ENCODE measurements around the gene LCORL. TPM values are rescaled to one million over a fixed set of nuclear protein-coding genes. Genes with fewer than 3 reads are reported as not detected.

LCORL gene
- total and polyA plus RNA-seq, 9 of the 15 experiments (the other 6 are each of a cell fraction or from before 2014, with no cell fraction given), result 3.1 to 24.5 (median 11.1) TPM

DNA sequence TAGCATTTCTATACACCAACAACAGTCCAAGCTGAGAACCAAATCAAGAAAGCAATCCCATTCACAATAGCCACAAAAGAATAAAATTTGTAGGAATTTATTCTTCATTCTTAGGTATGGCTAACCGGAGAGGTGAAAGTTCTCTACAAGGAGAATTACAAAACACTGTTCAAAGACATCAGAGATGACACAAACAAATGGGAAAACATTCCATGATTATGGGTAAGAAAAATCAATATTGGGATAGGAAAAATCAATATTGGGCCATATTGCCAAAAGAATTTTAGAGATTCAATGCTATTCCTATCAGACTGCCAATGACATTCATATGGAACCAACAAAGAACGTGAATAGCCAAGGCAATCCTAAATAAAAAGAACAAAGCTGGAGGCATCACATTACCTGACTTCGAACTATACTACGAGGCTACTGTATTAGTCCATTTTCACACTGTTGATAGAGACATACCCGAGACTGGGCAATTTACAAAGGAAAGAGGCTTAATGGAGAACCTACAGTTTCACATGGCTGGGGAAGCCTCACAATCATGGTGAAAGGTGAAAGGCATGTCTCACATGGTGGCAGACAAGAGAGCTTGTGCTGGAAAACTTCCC, 161.7 kb downstream of the LCORL start (continued):
- TF ChIP-seq, protein P1, sequence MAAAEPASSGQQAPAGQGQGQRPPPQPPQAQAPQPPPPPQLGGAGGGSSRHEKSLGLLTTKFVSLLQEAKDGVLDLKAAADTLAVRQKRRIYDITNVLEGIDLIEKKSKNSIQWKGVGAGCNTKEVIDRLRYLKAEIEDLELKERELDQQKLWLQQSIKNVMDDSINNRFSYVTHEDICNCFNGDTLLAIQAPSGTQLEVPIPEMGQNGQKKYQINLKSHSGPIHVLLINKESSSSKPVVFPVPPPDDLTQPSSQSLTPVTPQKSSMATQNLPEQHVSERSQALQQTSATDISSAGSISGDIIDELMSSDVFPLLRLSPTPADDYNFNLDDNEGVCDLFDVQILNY (CRISPR knock-in tag; IDR thresholded peaks at IDR 0.05), result no peak
- no peak for TF ChIP-seq HDAC2 (IDR thresholded peaks at IDR 0.05)

DNA sequence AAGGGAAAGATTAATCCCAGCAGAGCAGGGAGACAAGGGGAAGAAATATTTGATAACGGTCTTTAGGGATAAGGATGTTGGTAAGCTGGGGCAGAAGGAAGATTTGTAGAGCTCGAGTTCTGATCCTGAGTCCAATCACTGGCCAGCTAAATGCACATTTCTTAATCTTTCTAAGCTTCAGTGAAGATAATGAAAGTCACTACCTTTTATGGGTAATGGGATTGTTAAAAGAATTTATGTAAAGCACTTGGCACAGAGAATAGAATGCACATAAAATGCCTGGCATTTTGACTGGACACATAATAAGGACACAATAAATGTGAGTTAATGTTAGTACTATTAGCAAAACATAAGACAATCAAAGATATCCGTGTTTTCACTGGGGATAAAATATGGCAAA, 167.5 kb downstream of the LCORL start:
- H3K79me2 ChIP-seq (ENCODE audit: control insufficient read depth, insufficient read depth, low read length), result no peaks in the 10 kb centered on the region
- no peaks in the 10 kb centered on the region for H3K4me1 ChIP-seq (replicated peaks in 1 of 2; ENCODE audit: control insufficient read depth in 2 of 2, insufficient read depth in 2 of 2, low read length in 2 of 2)
- no peak overlapping the region for H3K27ac ChIP-seq (ENCODE audit: extremely low read depth, low read depth, low read length)
- no peak overlapping the region for H3K9ac ChIP-seq (ENCODE audit: insufficient read depth in 1 of 2, low read depth in 2 of 2, low read length in 2 of 2)
- no peaks in the 10 kb centered on the region for H3K9me3 ChIP-seq (replicated peaks; ENCODE audit: control insufficient read depth, insufficient read depth, low read depth, low read length)
- FAIRE-seq, result no peak
- ATAC-seq, result no peak
- WGBS (ENCODE audit: insufficient coverage, low coverage, missing lambda C conversion rate), result 37% methylated on average over 3 of the region's 3 CpGs
- H3K27me3 ChIP-seq (ENCODE audit: control insufficient read depth in 2 of 2, insufficient read depth in 2 of 2, low read length in 2 of 2), result no peaks in the 10 kb centered on the region
- no peaks in the 10 kb centered on the region for H3K9me1 ChIP-seq (ENCODE audit: control insufficient read depth, insufficient read depth, low read length)
- H3K4me2 ChIP-seq (ENCODE audit: insufficient read depth, low read length), result no peak overlapping the region
- no peaks in the 10 kb centered on the region for H4K20me1 ChIP-seq (replicated peaks; ENCODE audit: control insufficient read depth, insufficient read depth, low read length)
- no peak overlapping the region for H2AFZ ChIP-seq (ENCODE audit: low read depth, low read length)
- in situ Hi-C loops (cut with MboI), result no loop called here
- H3K36me3 ChIP-seq (ENCODE audit: control insufficient read depth, insufficient read depth, low read length), result no peaks in the 10 kb centered on the region
- DNase-seq (ENCODE audit: extremely low read depth in 1 of 4, low spot score in 3 of 4), result no peak
- no peak overlapping the region for H3K4me3 ChIP-seq
- BruUV-seq (replicated peaks), result no TSS peak
- intact Hi-C loops (cut with micrococcal nuclease), result no loop called here
- ChIA-PET CTCF (ENCODE audit: low intra/inter-chr PET ratio) (no interaction called here), POLR2A (interaction anchor here (0.7 kb wide), 1 partner anchor 408 kb away, joined by 4 read pairs; no protein-coding TSS in a partner anchor)
- TF ChIP-seq SIN3B (IDR thresholded peaks at IDR 0.05; ENCODE audit: low read depth) (no peak), PPARD (CRISPR knock-in tag; IDR thresholded peaks at IDR 0.05) (no peak), MCM7 (IDR thresholded peaks at IDR 0.05) (no peak), POLR2AphosphoS5 (IDR thresholded peaks at IDR 0.05; ENCODE audit: control insufficient read depth, insufficient read depth, low read depth, low read length) (no peak), ZNF668 (CRISPR knock-in tag; IDR thresholded peaks at IDR 0.05) (no peak), HSF4 (CRISPR knock-in tag; IDR thresholded peaks at IDR 0.05; ENCODE audit: borderline replicate concordance) (no peak), TAF9B (IDR thresholded peaks at IDR 0.05; ENCODE audit: partially characterized antibody) (no peak), SAFB2 (IDR thresholded peaks at IDR 0.05; ENCODE audit: borderline replicate concordance, low read depth, low read length, severe bottlenecking) (no peak)
- TF ChIP-seq, protein P2, sequence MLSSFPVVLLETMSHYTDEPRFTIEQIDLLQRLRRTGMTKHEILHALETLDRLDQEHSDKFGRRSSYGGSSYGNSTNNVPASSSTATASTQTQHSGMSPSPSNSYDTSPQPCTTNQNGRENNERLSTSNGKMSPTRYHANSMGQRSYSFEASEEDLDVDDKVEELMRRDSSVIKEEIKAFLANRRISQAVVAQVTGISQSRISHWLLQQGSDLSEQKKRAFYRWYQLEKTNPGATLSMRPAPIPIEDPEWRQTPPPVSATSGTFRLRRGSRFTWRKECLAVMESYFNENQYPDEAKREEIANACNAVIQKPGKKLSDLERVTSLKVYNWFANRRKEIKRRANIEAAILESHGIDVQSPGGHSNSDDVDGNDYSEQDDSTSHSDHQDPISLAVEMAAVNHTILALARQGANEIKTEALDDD (IDR thresholded peaks at IDR 0.05), result no peak
- TF ChIP-seq, protein P3, sequence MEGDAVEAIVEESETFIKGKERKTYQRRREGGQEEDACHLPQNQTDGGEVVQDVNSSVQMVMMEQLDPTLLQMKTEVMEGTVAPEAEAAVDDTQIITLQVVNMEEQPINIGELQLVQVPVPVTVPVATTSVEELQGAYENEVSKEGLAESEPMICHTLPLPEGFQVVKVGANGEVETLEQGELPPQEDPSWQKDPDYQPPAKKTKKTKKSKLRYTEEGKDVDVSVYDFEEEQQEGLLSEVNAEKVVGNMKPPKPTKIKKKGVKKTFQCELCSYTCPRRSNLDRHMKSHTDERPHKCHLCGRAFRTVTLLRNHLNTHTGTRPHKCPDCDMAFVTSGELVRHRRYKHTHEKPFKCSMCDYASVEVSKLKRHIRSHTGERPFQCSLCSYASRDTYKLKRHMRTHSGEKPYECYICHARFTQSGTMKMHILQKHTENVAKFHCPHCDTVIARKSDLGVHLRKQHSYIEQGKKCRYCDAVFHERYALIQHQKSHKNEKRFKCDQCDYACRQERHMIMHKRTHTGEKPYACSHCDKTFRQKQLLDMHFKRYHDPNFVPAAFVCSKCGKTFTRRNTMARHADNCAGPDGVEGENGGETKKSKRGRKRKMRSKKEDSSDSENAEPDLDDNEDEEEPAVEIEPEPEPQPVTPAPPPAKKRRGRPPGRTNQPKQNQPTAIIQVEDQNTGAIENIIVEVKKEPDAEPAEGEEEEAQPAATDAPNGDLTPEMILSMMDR (IDR thresholded peaks at IDR 0.05 in 2 of 3, conservative IDR thresholded peaks at IDR 0.05 in 1 of 3; ENCODE audit: insufficient read depth in 2 of 3, low read depth in 1 of 3, low read length in 3 of 3), result no peak
- TF ChIP-seq, protein P4, sequence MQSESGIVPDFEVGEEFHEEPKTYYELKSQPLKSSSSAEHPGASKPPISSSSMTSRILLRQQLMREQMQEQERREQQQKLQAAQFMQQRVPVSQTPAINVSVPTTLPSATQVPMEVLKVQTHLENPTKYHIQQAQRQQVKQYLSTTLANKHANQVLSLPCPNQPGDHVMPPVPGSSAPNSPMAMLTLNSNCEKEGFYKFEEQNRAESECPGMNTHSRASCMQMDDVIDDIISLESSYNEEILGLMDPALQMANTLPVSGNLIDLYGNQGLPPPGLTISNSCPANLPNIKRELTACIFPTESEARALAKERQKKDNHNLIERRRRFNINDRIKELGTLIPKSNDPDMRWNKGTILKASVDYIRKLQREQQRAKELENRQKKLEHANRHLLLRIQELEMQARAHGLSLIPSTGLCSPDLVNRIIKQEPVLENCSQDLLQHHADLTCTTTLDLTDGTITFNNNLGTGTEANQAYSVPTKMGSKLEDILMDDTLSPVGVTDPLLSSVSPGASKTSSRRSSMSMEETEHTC (IDR thresholded peaks at IDR 0.05), result no peak

Data from K562 (cell line).